ENCODE data around the gene LCN15. TPM values are rescaled to one million over a fixed set of nuclear protein-coding genes. Genes with fewer than 3 reads are reported as not detected.

The LCN15 gene
- total and polyA plus RNA-seq, 2 of the 4 experiments (the other 2 are of a cell fraction), result not detected

GRCh38 chr9:136746155-136746490 lies 18.2 kb downstream of the LCN15 start:
- H4K8ac ChIP-seq (ENCODE audit: low read depth in 2 of 2, low read length in 2 of 2), result no peak overlapping the region
- BruUV-seq (replicated peaks), result no TSS peak
- no peak overlapping the region for H3K14ac ChIP-seq (replicated peaks; ENCODE audit: low read depth, low read length)
- H4K91ac ChIP-seq (ENCODE audit: insufficient read depth, low read depth, low read length), result no peak overlapping the region
- H3K4me1 ChIP-seq (ENCODE audit: control insufficient read depth, insufficient read depth, low read length), result peaks cover 1% of the 10 kb centered on the region; the same call in 1 of the 2 replicates
- TF ChIP-seq NFE2L2 (IDR thresholded peaks at IDR 0.05; ENCODE audit: low read depth, low read length) (no peak), RFX5 (IDR thresholded peaks at IDR 0.05; ENCODE audit: low read depth, low read length) (no peak)
- H3K9me3 ChIP-seq (ENCODE audit: control insufficient read depth, insufficient read depth, low read length), result no peaks in the 10 kb centered on the region
- no peak overlapping the region for H3K27ac ChIP-seq (ENCODE audit: insufficient read depth, low read length)
- ChIA-PET CTCF (no interaction called here), POLR2A (ENCODE audit: unreplicated experiment) (no interaction called here)
- no peak overlapping the region for H3K9ac ChIP-seq (ENCODE audit: low read depth, low read length)
- H2BK15ac ChIP-seq (ENCODE audit: low read depth, low read length), result no peak overlapping the region
- H3K9me1 ChIP-seq (ENCODE audit: insufficient read depth, low read length), result no peaks in the 10 kb centered on the region
- H3K79me1 ChIP-seq (ENCODE audit: low read depth in 1 of 2, low read length in 2 of 2), result no peaks in the 10 kb centered on the region
- H2AFZ ChIP-seq (replicated peaks; ENCODE audit: low read length, poor library complexity), result no peak overlapping the region
- intact Hi-C loops (cut with micrococcal nuclease) (no loop called here), in situ Hi-C loops (cut with MboI; ENCODE audit: low sequenced_read_pairs) (no loop called here), dilution Hi-C loops (cut with HindIII; ENCODE audit: low sequenced_read_pairs, unreplicated experiment) (no loop called here)
- no peak overlapping the region for H3K4ac ChIP-seq (ENCODE audit: low read depth, low read length)
- WGBS, 2 experiments (ENCODE audit: extremely low coverage in 2 of 2, insufficient read length in 1 of 2), result 92% methylated on average over 6 of the region's 22 CpGs; no CpG with 5 or more reads in 1 of the 2 experiments
- no peak overlapping the region for H3K23ac ChIP-seq (ENCODE audit: low read depth, low read length)
- no peak overlapping the region for H3K4me2 ChIP-seq (ENCODE audit: low read depth, low read length)
- no peak overlapping the region for H2BK120ac ChIP-seq (ENCODE audit: low read depth, low read length)
- no peaks in the 10 kb centered on the region; the same call in 1 of the 2 replicates for H4K20me1 ChIP-seq (ENCODE audit: insufficient read depth, low read length)
- DNase-seq (no peak), ATAC-seq (ENCODE audit: low read depth) (no peak)
- peaks cover 40% of the 10 kb centered on the region for H3K27me3 ChIP-seq (ENCODE audit: control insufficient read depth, insufficient read depth, low read length)
- H3K36me3 ChIP-seq (ENCODE audit: control insufficient read depth, insufficient read depth, low read length), result no peaks in the 10 kb centered on the region
- no peak overlapping the region for H3K18ac ChIP-seq (ENCODE audit: low read depth, low read length)
- H3K4me3 ChIP-seq (ENCODE audit: insufficient read depth, low read depth, low read length), result no peak overlapping the region
- no peak overlapping the region for H2BK20ac ChIP-seq (ENCODE audit: low read depth, low read length)
- no peak overlapping the region for H2AK5ac ChIP-seq (ENCODE audit: low read depth, low read length)
- H2BK5ac ChIP-seq (ENCODE audit: low read depth, low read length, poor library complexity, severe bottlenecking), result no peak overlapping the region
- H2AK9ac ChIP-seq (replicated peaks; ENCODE audit: low read depth, low read length, poor library complexity), result no peak overlapping the region
- no peak overlapping the region for H3K56ac ChIP-seq (ENCODE audit: extremely low read depth, insufficient read depth, low read length)
- H4K5ac ChIP-seq (ENCODE audit: low read depth, low read length), result no peak overlapping the region

Measured in IMR-90 (cell line).